C4-2B (cell line): Measurements from ENCODE around the gene FGFRL1.

ENCODE experiments used
- ZFX ChIP-seq: fragments of 450-650 bp; IDR thresholded peaks from 2 replicates; pipeline ENCODE4 v1.6.1; 2017
- TF ChIP-seq, protein P1 (sequence below): fragments of 450-650 bp; conservative IDR thresholded peaks from 2 replicates; pipeline ENCODE4 v1.5.1; 2017; ENCODE audit warnings: mild to moderate bottlenecking

DNA sequence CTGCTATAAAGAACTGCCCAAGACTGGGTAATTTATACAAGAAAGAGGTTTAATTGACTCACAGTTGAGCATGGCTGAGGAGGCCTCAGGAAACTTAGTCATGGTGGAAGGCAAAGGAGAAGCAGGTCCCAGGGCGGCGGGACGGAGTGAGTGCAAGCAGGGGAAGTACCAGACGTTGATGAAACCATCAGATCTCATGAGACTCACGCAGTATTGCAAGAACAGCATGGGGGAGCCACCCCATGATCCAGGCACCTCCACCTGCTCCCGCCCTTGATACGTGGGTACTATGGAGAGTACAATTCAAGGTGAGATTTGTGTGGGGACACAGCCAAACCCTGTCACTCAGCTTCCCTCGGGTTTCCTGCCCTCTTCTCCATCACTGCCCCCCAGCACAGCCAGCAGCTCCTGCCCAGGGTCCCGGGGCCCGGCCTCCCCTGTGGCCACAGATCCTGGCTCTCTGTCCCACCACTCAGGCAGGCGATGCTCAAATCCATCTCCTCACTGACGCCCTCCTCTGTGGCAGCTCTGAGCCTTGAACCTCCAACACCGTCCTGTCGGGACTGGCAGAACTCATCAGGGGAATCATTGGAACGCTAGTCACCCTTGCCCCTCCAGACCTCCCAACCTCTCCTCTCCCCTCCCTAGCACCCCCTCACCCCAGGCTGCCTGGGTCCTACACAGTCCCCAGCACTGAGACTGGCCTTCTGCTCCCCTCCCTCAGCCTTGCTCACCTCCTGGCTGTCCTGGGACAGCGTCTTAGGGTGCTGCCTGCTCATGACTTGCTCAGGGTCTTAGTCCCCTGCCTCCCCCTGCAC is 37.6 kb downstream of the FGFRL1 start:
- TF ChIP-seq, protein P1, sequence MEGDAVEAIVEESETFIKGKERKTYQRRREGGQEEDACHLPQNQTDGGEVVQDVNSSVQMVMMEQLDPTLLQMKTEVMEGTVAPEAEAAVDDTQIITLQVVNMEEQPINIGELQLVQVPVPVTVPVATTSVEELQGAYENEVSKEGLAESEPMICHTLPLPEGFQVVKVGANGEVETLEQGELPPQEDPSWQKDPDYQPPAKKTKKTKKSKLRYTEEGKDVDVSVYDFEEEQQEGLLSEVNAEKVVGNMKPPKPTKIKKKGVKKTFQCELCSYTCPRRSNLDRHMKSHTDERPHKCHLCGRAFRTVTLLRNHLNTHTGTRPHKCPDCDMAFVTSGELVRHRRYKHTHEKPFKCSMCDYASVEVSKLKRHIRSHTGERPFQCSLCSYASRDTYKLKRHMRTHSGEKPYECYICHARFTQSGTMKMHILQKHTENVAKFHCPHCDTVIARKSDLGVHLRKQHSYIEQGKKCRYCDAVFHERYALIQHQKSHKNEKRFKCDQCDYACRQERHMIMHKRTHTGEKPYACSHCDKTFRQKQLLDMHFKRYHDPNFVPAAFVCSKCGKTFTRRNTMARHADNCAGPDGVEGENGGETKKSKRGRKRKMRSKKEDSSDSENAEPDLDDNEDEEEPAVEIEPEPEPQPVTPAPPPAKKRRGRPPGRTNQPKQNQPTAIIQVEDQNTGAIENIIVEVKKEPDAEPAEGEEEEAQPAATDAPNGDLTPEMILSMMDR = no peak
- TF ChIP-seq ZFX = no peak
